Prostate gland (tissue), 2 donors: ENCODE measurements around the gene POLR2J3. TPM values are rescaled to one million over a fixed set of nuclear protein-coding genes. Genes with fewer than 3 reads are reported as not detected.
"Not testable (repeated sequence)": the region's sequence is repeated elsewhere in the genome, so short reads cannot be mapped to it uniquely, and the experiment has no call there.

Experiments used
- DNase-seq: peaks from one replicate; pipeline ENCODE4 v3.0.0-alpha.2; 2019; ENCODE audit warnings: low spot score
- H3K27ac ChIP-seq, 2 donors: fragments of 200-600 bp; sonication (generic); 2 replicates each; pipeline ENCODE4 v1.5.1; 2017 to 2019
- H3K27me3 ChIP-seq: fragments of 200-600 bp; sonication (generic); replicated peaks from 2 replicates; pipeline ENCODE4 v1.5.1; 2019; ENCODE audit not compliant: insufficient read depth
- H3K36me3 ChIP-seq, 2 donors: fragments of 200-600 bp; sonication (generic); 1 replicate in 1 of 2; 2 replicates in 1 of 2; pipeline versions ENCODE4 v1.5.1 to v1.8.1; 2017 to 2019
- H3K4me1 ChIP-seq: fragments of 200-600 bp; sonication (generic); replicated peaks from 2 replicates; pipeline ENCODE4 v1.5.1; 2019
- H3K4me3 ChIP-seq, 2 donors: fragments of 200-600 bp; sonication (generic); 2 replicates each; pipeline ENCODE4 v1.5.1; 2017 to 2019
- H3K9me3 ChIP-seq: fragments of 200-600 bp; sonication (generic); 2 replicates; pipeline ENCODE4 v1.5.1; 2017
- WGBS: methylation state at CpG from one replicate; pipeline ENCODE4 v1.1.5; 2018; 5-methylcytosine and 5-hydroxymethylcytosine counted together
- intact Hi-C: fragments of 100-400 bp; cut with DNase I; formaldehyde crosslinking; loops from one replicate; pipeline ENCODE4 v1.14.2; 2022
- total RNA-seq, 2 donors: library from RNA; depleted of rRNA; stranded (reverse); fragments of >200 nt; gene quantifications; one replicate each; pipeline ENCODE4 v1.1.0, GENCODE V29; 2016

POLR2J3 gene
- total RNA-seq, 2 donors from 2014 or later = 11.5 to 16.6 TPM

GRCh38 chr7:102577315-102578240 lies 5.2 kb upstream of the POLR2J3 start:
- 87% methylated on average over 7 of the region's 7 CpGs for WGBS
- intact Hi-C loops, H3K4me3 ChIP-seq, H3K27me3 ChIP-seq, H3K27ac ChIP-seq, H3K36me3 ChIP-seq, DNase-seq, H3K9me3 ChIP-seq, H3K4me1 ChIP-seq: not testable (repeated sequence)

- H3K4me1 ChIP-seq, intact Hi-C loops, DNase-seq, H3K36me3 ChIP-seq, H3K9me3 ChIP-seq, H3K27ac ChIP-seq, H3K27me3 ChIP-seq, H3K4me3 ChIP-seq: not testable (repeated sequence)
- WGBS = no CpG with 5 or more reads among the region's 3 CpGs
Measured at GRCh38 chr7:102576363-102576762, 4.0 kb upstream of the POLR2J3 start.

GRCh38 chr7:102574607-102575006 lies 2.2 kb upstream of the POLR2J3 start:
- H3K4me1 ChIP-seq, H3K4me3 ChIP-seq, H3K27ac ChIP-seq, H3K27me3 ChIP-seq, intact Hi-C loops, H3K9me3 ChIP-seq, DNase-seq, H3K36me3 ChIP-seq: not testable (repeated sequence)
- WGBS = no CpG with 5 or more reads among the region's 6 CpGs

- H3K27ac ChIP-seq, intact Hi-C loops, H3K36me3 ChIP-seq, H3K4me1 ChIP-seq, DNase-seq, H3K27me3 ChIP-seq, H3K9me3 ChIP-seq, H3K4me3 ChIP-seq: not testable (repeated sequence)
- 90% methylated on average over 4 of the region's 11 CpGs for WGBS
Measured at GRCh38 chr7:102568620-102569019, 3.8 kb downstream of the POLR2J3 start.

GRCh38 chr7:102550808-102551422 lies 21.5 kb downstream of the POLR2J3 start, which contains the start of gene SPDYE2:
Gene SPDYE2 (plus strand): TSS chr7:102551226. CDS start chr7:102553256, 2,030 bp downstream.
- H3K9me3 ChIP-seq, H3K27ac ChIP-seq, H3K36me3 ChIP-seq, H3K4me3 ChIP-seq, H3K27me3 ChIP-seq, intact Hi-C loops, DNase-seq, H3K4me1 ChIP-seq: not testable (repeated sequence)
- WGBS = no CpG with 5 or more reads among the region's 6 CpGs

GRCh38 chr7:102546353-102546752 lies 26.0 kb downstream of the POLR2J3 start:
- H3K4me3 ChIP-seq, H3K27ac ChIP-seq, DNase-seq, intact Hi-C loops, H3K4me1 ChIP-seq, H3K36me3 ChIP-seq, H3K27me3 ChIP-seq, H3K9me3 ChIP-seq: not testable (repeated sequence)
- WGBS = 100% methylated on average over 2 of the region's 6 CpGs

- H3K27me3 ChIP-seq, H3K9me3 ChIP-seq, intact Hi-C loops, H3K4me3 ChIP-seq, DNase-seq, H3K4me1 ChIP-seq, H3K27ac ChIP-seq, H3K36me3 ChIP-seq: not testable (repeated sequence)
- WGBS = 95% methylated on average over 9 of the region's 12 CpGs
Measured at GRCh38 chr7:102545288-102545687, 27.1 kb downstream of the POLR2J3 start.

GRCh38 chr7:102544372-102544771 lies 28.0 kb downstream of the POLR2J3 start:
- 67% methylated on average over 1 of the region's 1 CpG for whole genome bisulfite sequencing
- H3K9me3 ChIP-seq, H3K27ac ChIP-seq, H3K27me3 ChIP-seq, H3K4me3 ChIP-seq, intact Hi-C loops, H3K36me3 ChIP-seq, H3K4me1 ChIP-seq, DNase-seq: not testable (repeated sequence)

- H3K27ac ChIP-seq, H3K27me3 ChIP-seq, DNase-seq, H3K4me3 ChIP-seq, H3K4me1 ChIP-seq, H3K9me3 ChIP-seq, intact Hi-C loops, H3K36me3 ChIP-seq: not testable (repeated sequence)
- no CpG with 5 or more reads among the region's 8 CpGs for WGBS
Measured at GRCh38 chr7:102543596-102543995, 28.8 kb downstream of the POLR2J3 start, which contains the start of gene UPK3BL2. Gene UPK3BL2 (minus strand): TSS chr7:102543696. CDS start chr7:102543636, 60 bp downstream.

- H3K36me3 ChIP-seq, H3K4me1 ChIP-seq, DNase-seq, H3K27ac ChIP-seq, intact Hi-C loops, H3K4me3 ChIP-seq, H3K9me3 ChIP-seq, H3K27me3 ChIP-seq: not testable (repeated sequence)
- WGBS = 91% methylated on average over 4 of the region's 11 CpGs
Measured at GRCh38 chr7:102542771-102543170, 29.6 kb downstream of the POLR2J3 start.

GRCh38 chr7:102542083-102542482 lies 30.3 kb downstream of the POLR2J3 start:
- H3K9me3 ChIP-seq, DNase-seq, H3K4me3 ChIP-seq, intact Hi-C loops, H3K27ac ChIP-seq, H3K36me3 ChIP-seq, H3K27me3 ChIP-seq, H3K4me1 ChIP-seq: not testable (repeated sequence)
- no CpG with 5 or more reads among the region's 8 CpGs for WGBS

GRCh38 chr7:102540604-102541003 lies 31.8 kb downstream of the POLR2J3 start:
- H3K9me3 ChIP-seq, H3K27ac ChIP-seq, H3K27me3 ChIP-seq, DNase-seq, intact Hi-C loops, H3K4me1 ChIP-seq, H3K36me3 ChIP-seq, H3K4me3 ChIP-seq: not testable (repeated sequence)
- 96% methylated on average over 5 of the region's 6 CpGs for WGBS
